HG03064 (cell line): Measurements from ENCODE around the gene CREBZF.
"Not testable (repeated sequence)": the region's sequence is repeated elsewhere in the genome, so short reads cannot be mapped to it uniquely, and the experiment has no call there.

Experiments
- ATAC-seq: cut with Tn5 transposase; IDR thresholded peaks from one replicate; pipeline ENCODE4 v1.9.1; 2021; ENCODE audit warnings: low read depth; ENCODE audit not compliant: unreplicated experiment

The CREBZF gene

GRCh38 chr11:85672105-85672902 lies 7.4 kb upstream of the CREBZF start:
- no peak for ATAC-seq

- not testable (repeated sequence) for ATAC-seq
Observed at GRCh38 chr11:85670949-85671663, 6.2 kb upstream of the CREBZF start.

- ATAC-seq = no peak
Observed at GRCh38 chr11:85668157-85668556, 3.2 kb upstream of the CREBZF start.

- no peak for ATAC-seq
Observed at GRCh38 chr11:85666687-85667086, 1.8 kb upstream of the CREBZF start.

- ATAC-seq = no peak
Observed at GRCh38 chr11:85665733-85666132, 804 bp upstream of the CREBZF start.

GRCh38 chr11:85663753-85664614 lies 945 bp downstream of the CREBZF start:
- peak; percentile 64 for ATAC-seq

- no peak for ATAC-seq
Observed at GRCh38 chr11:85663080-85663752, 1.7 kb downstream of the CREBZF start.

GRCh38 chr11:85661972-85662664 lies 2.8 kb downstream of the CREBZF start:
- no peak for ATAC-seq

- ATAC-seq = no peak
Observed at GRCh38 chr11:85658180-85658579, 6.7 kb downstream of the CREBZF start.

- no peak for ATAC-seq
Observed at GRCh38 chr11:85656777-85657176, 8.2 kb downstream of the CREBZF start.

- not testable (repeated sequence) for ATAC-seq
Observed at GRCh38 chr11:85654343-85654742, 10.6 kb downstream of the CREBZF start.

GRCh38 chr11:85652786-85653447 lies 12.0 kb downstream of the CREBZF start:
- no peak for ATAC-seq

- no peak for ATAC-seq
Observed at GRCh38 chr11:85651118-85651517, 13.8 kb downstream of the CREBZF start.

- ATAC-seq = peak; percentile 100
Observed at GRCh38 chr11:85647604-85648299, 17.2 kb downstream of the CREBZF start, which contains the start of gene TMEM126A. TSS of gene TMEM126A (plus strand) at chr11:85647967. CDS start at chr11:85650256, 2,289 bp downstream.

GRCh38 chr11:85647078-85647477 lies 17.9 kb downstream of the CREBZF start:
- ATAC-seq = no peak

GRCh38 chr11:85643191-85643614 lies 21.7 kb downstream of the CREBZF start:
- no peak for ATAC-seq

GRCh38 chr11:85634747-85635146 lies 30.2 kb downstream of the CREBZF start:
- no peak for ATAC-seq

- peak; percentile 6 for ATAC-seq
Observed at GRCh38 chr11:85628771-85629341, 36.1 kb downstream of the CREBZF start.
